Measurements from ENCODE around the gene RPS6KA5. TPM values are rescaled to one million over a fixed set of nuclear protein-coding genes. Genes with fewer than 3 reads are reported as not detected.

The RPS6KA5 gene
- total and polyA plus RNA-seq, 9 of the 15 experiments (the other 6 are each of a cell fraction or from before 2014, with no cell fraction given): 0.88 to 7.7 (median 4.7) TPM

DNA sequence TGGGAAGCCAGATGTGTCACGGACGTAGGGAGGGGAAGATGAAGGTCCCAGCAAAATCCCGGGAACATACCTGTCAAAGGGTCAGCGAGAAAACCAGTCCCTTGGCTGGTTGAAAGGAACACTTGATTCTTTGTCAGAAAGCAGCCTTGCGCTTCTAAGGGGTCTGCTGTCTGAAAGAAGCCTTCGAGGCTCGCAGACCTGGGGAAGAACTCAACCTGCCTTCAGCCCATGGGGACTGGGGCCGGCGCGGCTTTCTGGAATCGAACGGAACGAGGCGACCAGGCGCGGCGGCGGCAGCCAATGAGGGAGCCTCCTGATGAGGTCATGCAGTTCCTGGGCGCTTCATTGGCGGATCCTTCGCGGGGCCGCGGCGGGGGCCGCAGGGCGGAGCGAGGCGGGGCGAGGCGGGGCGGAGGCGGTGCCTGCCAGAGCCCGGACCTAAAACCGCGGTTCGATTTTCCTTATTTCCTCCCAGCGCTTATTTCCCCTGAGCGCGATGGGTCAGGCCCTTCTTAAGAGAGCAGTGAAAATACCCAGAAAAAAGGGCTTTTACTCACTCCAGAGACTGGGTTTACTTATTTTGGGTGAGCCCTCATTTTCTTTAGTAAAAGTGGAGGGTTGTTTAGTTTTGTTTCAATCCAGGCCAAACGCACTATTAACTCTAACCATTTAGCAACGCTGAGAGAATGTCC lies 232.4 kb downstream of the RPS6KA5 start (continued):
- TF ChIP-seq, protein P1, sequence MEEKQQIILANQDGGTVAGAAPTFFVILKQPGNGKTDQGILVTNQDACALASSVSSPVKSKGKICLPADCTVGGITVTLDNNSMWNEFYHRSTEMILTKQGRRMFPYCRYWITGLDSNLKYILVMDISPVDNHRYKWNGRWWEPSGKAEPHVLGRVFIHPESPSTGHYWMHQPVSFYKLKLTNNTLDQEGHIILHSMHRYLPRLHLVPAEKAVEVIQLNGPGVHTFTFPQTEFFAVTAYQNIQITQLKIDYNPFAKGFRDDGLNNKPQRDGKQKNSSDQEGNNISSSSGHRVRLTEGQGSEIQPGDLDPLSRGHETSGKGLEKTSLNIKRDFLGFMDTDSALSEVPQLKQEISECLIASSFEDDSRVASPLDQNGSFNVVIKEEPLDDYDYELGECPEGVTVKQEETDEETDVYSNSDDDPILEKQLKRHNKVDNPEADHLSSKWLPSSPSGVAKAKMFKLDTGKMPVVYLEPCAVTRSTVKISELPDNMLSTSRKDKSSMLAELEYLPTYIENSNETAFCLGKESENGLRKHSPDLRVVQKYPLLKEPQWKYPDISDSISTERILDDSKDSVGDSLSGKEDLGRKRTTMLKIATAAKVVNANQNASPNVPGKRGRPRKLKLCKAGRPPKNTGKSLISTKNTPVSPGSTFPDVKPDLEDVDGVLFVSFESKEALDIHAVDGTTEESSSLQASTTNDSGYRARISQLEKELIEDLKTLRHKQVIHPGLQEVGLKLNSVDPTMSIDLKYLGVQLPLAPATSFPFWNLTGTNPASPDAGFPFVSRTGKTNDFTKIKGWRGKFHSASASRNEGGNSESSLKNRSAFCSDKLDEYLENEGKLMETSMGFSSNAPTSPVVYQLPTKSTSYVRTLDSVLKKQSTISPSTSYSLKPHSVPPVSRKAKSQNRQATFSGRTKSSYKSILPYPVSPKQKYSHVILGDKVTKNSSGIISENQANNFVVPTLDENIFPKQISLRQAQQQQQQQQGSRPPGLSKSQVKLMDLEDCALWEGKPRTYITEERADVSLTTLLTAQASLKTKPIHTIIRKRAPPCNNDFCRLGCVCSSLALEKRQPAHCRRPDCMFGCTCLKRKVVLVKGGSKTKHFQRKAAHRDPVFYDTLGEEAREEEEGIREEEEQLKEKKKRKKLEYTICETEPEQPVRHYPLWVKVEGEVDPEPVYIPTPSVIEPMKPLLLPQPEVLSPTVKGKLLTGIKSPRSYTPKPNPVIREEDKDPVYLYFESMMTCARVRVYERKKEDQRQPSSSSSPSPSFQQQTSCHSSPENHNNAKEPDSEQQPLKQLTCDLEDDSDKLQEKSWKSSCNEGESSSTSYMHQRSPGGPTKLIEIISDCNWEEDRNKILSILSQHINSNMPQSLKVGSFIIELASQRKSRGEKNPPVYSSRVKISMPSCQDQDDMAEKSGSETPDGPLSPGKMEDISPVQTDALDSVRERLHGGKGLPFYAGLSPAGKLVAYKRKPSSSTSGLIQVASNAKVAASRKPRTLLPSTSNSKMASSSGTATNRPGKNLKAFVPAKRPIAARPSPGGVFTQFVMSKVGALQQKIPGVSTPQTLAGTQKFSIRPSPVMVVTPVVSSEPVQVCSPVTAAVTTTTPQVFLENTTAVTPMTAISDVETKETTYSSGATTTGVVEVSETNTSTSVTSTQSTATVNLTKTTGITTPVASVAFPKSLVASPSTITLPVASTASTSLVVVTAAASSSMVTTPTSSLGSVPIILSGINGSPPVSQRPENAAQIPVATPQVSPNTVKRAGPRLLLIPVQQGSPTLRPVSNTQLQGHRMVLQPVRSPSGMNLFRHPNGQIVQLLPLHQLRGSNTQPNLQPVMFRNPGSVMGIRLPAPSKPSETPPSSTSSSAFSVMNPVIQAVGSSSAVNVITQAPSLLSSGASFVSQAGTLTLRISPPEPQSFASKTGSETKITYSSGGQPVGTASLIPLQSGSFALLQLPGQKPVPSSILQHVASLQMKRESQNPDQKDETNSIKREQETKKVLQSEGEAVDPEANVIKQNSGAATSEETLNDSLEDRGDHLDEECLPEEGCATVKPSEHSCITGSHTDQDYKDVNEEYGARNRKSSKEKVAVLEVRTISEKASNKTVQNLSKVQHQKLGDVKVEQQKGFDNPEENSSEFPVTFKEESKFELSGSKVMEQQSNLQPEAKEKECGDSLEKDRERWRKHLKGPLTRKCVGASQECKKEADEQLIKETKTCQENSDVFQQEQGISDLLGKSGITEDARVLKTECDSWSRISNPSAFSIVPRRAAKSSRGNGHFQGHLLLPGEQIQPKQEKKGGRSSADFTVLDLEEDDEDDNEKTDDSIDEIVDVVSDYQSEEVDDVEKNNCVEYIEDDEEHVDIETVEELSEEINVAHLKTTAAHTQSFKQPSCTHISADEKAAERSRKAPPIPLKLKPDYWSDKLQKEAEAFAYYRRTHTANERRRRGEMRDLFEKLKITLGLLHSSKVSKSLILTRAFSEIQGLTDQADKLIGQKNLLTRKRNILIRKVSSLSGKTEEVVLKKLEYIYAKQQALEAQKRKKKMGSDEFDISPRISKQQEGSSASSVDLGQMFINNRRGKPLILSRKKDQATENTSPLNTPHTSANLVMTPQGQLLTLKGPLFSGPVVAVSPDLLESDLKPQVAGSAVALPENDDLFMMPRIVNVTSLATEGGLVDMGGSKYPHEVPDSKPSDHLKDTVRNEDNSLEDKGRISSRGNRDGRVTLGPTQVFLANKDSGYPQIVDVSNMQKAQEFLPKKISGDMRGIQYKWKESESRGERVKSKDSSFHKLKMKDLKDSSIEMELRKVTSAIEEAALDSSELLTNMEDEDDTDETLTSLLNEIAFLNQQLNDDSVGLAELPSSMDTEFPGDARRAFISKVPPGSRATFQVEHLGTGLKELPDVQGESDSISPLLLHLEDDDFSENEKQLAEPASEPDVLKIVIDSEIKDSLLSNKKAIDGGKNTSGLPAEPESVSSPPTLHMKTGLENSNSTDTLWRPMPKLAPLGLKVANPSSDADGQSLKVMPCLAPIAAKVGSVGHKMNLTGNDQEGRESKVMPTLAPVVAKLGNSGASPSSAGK (IDR thresholded peaks at IDR 0.05): peak; percentile 97
- TF ChIP-seq TAF1 (IDR thresholded peaks at IDR 0.05; ENCODE audit: control insufficient read depth, extremely low read depth, insufficient read depth, low read length, severe bottlenecking) (peak; percentile 78), ARNT (IDR thresholded peaks at IDR 0.05) (no peak)
- TF ChIP-seq, protein P2, sequence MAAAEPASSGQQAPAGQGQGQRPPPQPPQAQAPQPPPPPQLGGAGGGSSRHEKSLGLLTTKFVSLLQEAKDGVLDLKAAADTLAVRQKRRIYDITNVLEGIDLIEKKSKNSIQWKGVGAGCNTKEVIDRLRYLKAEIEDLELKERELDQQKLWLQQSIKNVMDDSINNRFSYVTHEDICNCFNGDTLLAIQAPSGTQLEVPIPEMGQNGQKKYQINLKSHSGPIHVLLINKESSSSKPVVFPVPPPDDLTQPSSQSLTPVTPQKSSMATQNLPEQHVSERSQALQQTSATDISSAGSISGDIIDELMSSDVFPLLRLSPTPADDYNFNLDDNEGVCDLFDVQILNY (CRISPR knock-in tag; IDR thresholded peaks at IDR 0.05): 0 out of 2 replicates have a peak, but pooled peaks have one; percentile 64
